ENCODE results near the gene MATN1.
"Not testable (repeated sequence)": the region's sequence is repeated elsewhere in the genome, so short reads cannot be mapped to it uniquely, and the experiment has no call there.

Gene MATN1, protein sequence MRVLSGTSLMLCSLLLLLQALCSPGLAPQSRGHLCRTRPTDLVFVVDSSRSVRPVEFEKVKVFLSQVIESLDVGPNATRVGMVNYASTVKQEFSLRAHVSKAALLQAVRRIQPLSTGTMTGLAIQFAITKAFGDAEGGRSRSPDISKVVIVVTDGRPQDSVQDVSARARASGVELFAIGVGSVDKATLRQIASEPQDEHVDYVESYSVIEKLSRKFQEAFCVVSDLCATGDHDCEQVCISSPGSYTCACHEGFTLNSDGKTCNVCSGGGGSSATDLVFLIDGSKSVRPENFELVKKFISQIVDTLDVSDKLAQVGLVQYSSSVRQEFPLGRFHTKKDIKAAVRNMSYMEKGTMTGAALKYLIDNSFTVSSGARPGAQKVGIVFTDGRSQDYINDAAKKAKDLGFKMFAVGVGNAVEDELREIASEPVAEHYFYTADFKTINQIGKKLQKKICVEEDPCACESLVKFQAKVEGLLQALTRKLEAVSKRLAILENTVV

DNA sequence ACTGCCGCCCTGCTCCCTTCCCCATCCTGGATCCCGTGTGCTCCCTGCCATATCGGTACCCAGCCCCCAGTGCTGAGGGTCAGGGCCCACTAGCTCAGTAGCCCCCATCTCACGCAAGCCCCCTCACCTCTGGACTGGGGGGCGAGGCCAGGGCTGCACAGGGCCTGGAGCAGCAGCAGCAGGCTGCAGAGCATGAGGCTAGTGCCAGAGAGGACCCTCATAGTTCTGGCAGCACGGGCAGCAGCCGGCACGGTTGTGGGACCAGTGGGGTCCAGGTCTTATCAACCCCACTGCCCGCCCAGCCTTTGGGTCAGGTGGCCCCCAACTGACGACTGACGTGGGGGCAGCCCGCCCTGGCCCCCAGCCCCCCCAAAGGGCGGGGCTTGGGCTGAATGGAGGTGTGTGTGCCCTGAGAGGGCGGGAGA is at the start of gene MATN1:
MATN1 (minus strand) TSS at position 255 of the 425 bp plus-strand sequence; CDS start at position 221, 34 bp downstream.
- no peak for DNase-seq

DNA sequence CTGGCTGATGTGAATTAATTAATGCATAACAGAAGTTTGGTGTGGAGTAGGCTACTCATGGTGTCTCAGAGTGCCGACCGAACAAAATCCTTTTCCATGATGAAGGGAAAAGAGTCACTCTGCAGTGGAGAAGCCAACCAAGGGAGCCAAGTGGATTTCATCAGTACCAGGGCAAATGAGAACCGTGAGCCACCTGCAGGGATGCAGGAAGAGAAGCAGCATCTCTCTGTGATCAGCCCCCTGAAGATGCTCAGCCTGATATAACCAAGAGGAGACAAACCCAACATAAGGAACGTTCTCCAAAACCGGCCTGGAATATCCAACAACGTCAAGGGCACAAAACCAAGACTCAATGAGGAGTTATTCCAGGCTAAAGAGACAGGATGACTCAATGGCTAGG is 47.6 kb upstream of the MATN1 start:
- DNase-seq: no peak

DNA sequence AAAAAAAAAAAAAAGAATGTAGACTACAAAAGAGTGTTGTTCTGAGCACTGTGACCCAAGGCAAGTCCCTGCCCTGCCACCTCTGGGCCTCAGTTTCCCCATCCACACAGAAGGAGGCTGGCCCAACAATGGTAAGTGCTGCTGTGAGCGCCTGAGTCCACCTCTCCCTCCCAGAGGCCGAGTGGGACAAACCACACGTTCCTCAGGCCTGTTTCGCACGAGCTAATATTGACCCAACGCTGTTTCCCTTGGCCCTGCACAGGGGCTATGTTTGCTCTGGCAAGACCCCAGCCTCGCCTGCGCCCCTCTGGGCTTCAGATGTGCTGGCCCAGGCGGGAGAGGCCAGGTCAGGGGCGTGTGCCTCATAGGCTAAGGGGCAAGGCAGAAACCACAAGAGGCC is 46.8 kb upstream of the MATN1 start:
- no peak for DNase-seq

- no peak for DNase-seq
Observed at GRCh38 chr1:30768830-30769718, 45.7 kb upstream of the MATN1 start.

DNA sequence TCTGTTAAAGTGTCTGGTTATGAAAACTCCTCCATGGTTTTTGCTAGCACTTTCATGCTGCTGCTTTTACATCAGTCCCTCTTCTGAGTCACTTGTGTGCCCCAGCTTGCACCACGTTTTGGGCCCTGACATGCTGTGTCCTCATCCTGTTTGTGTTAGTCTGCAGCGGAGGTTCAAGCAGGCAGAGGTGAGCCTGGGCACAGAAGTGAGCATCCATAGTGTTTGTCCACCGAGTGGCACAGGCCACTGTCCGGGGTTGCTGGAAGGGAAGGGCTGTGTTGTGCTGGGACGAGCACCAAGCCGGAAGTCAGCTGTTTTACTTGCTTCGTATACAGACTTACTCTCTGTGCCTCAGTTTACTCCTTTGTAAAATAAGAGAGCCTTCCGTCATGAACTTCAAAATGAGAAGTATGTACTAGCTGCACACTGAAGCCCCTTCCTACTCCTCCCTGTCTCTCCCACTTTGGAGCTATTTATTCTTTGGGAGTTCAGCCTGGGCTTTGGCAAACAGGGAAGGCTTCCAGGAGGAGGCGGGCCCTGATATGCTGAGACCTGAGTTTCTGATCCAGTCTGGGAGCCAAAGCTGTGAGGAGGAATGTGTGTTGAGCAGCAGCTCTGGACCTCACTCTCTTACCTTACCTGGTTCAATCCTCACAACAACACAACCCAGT is 44.9 kb upstream of the MATN1 start:
- DNase-seq: no peak

- DNase-seq: not testable (repeated sequence)
Observed at GRCh38 chr1:30766948-30767347, 43.6 kb upstream of the MATN1 start.

GRCh38 chr1:30765556-30766434 is 42.4 kb upstream of the MATN1 start:
- DNase-seq: no peak

DNA sequence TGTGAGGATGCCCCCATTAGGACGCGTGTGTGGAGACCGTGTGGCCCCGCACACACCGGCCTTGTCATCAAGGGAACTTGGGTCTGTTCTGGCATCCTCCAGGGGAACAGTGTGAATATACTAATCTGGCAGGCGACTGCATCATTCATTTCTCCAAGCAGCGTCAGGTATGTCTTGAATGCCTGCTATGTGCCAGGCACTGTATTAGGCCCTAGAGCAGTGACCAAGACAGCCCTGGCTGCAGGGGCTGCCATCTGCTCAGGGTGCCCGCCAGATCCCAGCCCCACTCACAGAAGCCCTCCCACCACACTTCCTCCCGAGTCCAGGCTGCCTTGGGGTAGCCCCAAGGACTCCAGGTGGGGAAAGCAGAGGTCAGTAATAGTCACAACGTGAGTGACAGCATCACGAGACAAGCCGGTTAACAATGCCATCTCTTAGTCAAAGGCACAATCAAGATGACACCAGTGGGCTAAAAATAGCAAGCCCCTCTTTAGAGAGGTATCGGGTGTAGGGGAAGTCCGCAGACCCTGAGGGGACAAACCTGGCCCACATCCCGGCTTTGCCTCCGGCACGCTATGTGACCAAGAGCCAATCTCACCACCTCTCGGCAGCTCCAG is 41.7 kb upstream of the MATN1 start:
- DNase-seq: no peak

DNA sequence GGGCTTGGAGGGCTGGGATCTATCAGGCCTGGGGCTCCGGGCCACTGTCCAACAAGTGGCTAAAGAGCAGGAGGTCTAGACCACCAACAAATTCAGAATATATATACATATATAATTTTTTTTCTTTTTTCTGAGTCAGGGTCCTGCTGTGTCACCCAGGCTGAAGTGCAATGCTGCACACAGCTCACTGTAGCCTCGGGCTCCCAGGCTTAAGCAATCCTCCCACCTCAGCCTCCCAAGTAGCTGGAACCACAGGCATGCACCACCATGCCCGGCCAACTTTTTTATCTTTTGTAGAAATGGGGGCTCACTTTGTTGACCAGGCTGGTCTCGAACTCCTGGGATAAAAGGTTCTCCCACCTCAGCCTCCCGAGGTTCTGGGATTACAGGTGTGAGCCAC is 41.0 kb upstream of the MATN1 start:
- no peak for DNase-seq

GRCh38 chr1:30763651-30764248 is 40.4 kb upstream of the MATN1 start:
- DNase-seq: no peak

- no peak for DNase-seq
Observed at GRCh38 chr1:30762930-30763650, 39.7 kb upstream of the MATN1 start.

GRCh38 chr1:30762152-30762929 is 39.0 kb upstream of the MATN1 start:
- DNase-seq: no peak

GRCh38 chr1:30761381-30762151 is 38.2 kb upstream of the MATN1 start:
- no peak for DNase-seq

DNA sequence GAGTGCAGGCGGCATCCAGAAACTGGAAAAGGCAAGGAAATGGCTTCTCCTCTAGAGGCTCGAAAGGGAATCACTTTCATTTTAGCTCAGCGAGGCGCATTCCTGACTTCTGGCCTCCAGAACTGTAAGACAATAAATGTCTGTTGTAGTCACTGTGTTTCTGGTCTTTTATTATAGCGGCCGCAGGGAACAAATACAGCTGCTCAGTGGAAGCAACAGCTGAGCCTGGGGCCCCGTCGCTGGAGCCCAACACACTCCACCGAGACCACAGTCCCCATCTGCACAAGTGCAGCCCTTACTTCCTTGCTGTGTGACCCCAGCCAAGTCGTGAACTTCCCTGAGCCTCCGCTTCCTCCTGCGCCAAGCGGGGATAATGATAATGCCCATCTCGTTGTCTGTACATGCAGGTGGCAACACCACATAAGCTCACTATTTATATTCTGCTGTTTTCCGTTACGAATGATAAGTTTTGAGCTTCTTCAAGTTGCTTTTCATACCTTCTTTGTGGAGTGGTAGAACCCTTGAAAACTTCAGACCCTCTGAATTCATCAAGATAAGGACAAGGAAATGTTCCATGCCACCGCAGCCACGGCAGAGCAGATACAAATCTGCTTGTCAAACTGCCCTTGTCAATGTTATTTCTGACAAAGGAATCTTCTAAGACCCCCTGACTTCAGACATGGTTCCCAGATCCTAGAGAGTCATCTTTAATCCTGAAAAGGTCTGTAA is 37.4 kb upstream of the MATN1 start:
- DNase-seq: peak; percentile 21

- no peak for DNase-seq
Observed at GRCh38 chr1:30759718-30760281, 36.4 kb upstream of the MATN1 start.

GRCh38 chr1:30758785-30759380 is 35.5 kb upstream of the MATN1 start:
- DNase-seq: no peak

DNA sequence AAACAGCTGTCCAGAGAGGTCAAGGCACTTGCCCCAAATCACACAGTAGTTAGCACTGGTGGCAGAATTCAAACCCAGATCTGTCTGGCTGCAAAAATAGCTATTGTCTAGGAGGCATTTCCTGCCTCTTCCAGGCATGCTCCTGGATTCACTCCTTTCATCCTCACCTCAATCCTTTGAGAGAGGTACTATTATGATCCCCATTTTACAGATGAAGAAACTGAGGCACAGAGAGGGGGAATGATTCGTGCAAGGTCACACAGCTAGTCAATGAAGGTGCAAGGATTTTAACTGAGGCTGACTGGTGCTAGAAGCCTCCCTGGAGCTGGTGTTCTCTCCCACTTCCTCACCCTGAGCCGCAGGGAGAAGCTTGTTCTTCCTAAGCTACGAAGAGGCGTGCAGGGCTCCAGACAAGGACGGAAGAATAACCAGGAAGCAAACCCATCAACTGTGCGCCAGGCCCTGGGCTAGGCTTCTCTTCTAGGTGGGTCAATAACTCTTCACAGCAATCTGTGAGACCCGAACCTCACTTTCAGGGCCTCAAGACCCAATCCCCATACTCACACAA is 34.8 kb upstream of the MATN1 start:
- DNase-seq: no peak

Measured in NCI-H146 (cell line).